ENCODE data around the gene NEURL1.

DNA sequence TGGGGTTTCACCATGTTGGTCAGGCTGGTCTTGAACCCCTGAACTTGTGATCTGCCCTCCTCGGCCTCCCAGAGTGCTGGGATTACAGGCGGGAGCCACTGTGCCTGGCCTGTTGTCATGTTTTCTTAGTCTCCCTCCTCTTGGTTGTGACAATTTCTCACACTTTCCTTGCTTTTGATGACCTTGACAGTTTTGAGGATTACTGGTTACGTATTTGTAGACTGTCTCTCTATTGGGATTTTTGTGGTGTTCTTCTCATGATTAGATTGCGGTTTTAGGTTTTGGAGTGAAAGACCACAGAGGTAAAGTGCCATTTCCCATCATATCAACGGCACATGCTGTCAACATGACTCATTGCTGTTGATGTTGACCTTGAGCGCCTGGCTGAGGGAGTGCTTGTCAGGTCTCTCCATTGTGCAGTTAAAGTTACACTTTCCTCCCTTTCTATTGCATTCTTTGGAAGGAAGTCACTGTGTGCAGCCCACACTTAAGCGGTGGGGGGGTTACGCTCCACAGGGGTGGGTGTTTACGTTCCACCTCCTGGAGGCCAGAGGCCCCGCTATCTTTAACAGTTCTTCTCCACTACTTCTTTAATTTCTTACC is 10.8 kb downstream of the NEURL1 start:
- TF ChIP-seq, protein P1, sequence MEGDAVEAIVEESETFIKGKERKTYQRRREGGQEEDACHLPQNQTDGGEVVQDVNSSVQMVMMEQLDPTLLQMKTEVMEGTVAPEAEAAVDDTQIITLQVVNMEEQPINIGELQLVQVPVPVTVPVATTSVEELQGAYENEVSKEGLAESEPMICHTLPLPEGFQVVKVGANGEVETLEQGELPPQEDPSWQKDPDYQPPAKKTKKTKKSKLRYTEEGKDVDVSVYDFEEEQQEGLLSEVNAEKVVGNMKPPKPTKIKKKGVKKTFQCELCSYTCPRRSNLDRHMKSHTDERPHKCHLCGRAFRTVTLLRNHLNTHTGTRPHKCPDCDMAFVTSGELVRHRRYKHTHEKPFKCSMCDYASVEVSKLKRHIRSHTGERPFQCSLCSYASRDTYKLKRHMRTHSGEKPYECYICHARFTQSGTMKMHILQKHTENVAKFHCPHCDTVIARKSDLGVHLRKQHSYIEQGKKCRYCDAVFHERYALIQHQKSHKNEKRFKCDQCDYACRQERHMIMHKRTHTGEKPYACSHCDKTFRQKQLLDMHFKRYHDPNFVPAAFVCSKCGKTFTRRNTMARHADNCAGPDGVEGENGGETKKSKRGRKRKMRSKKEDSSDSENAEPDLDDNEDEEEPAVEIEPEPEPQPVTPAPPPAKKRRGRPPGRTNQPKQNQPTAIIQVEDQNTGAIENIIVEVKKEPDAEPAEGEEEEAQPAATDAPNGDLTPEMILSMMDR (IDR thresholded peaks at IDR 0.05; ENCODE audit: extremely low read depth in 1 of 2, insufficient read depth in 1 of 2, low read depth in 1 of 2, low read length in 2 of 2) = no peak
- peak; percentile 94 for TF ChIP-seq POLR2AphosphoS5 (IDR thresholded peaks at IDR 0.05; ENCODE audit: insufficient read depth, low read depth, low read length)

All from endothelial cell of umbilical vein (primary cell).